Measurements from ENCODE around the gene EXOC5.

- no peak for TF ChIP-seq EZH2 (IDR thresholded peaks at IDR 0.05; ENCODE audit: low read length)
- no peak for TF ChIP-seq CTCF (optimal IDR thresholded peaks at IDR 0.05 in 1 of 3, IDR thresholded peaks at IDR 0.05 in 1 of 3, conservative IDR thresholded peaks at IDR 0.05 in 1 of 3; ENCODE audit: extremely low read depth in 1 of 3, insufficient read depth in 2 of 3, low read length in 3 of 3)
Observed at GRCh38 chr14:57273236-57273635, 4.5 kb upstream of the EXOC5 start.

All from keratinocyte (primary cell).